Measurements from ENCODE around the gene PRRT2.

Gene PRRT2

GRCh38 chr16:29835926-29836325 is 23.9 kb downstream of the PRRT2 start:
- no peak for DNase-seq

DNA sequence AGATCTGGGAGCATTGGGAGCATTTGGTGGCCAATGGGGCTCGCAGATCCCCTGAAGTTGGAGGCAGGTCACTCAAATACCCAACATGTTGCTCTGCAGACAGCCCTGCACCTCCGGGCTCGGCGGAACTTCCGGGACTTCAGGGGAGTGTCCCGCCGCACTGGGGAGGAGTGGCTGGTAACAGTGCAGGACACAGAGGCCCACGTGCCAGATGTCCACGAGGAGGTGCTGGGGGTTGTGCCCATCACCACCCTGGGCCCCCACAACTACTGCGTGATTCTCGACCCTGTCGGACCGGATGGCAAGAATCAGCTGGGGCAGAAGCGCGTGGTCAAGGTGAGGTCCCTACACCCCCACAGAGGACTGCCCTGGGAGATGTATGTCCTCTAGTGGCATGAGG is 24.6 kb downstream of the PRRT2 start:
- no peak for DNase-seq

GRCh38 chr16:29837841-29838240 is 25.8 kb downstream of the PRRT2 start:
- DNase-seq, result no peak

DNA sequence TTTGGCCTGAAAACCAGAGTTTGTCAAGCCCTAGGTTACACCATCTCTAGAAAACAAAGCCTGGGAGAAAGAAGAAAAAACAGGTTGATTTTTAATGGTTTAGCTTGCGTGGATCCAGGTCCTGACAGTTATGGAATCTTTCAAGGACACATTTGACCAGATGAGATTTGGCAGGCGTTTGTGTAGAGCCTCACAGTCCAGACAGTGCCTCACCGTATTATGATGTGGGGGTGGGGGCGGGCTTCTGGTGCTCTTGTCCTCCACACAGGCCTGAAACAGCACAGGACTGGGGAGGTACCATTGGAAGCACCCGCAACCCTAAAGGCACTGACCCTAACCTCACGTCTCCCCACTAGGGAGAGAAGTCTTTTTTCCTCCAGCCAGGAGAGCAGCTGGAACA is 27.8 kb downstream of the PRRT2 start:
- no peak for DNase-seq

DNA sequence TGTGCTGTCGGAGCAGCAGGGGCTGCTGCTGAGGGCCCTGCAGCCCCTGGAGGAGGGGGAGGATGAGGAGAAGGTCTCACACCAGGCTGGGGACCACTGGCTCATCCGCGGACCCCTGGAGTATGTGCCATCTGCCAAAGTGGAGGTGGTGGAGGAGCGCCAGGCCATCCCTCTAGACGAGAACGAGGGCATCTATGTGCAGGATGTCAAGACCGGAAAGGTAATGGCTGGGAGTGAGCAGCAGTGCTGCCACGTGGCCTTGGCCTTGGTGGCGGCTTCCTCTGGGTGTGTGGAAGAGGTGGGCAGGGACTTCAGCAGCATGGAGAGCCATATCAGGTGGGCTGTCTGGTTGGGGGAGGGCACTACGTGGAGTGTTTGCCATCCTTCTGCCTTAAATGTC is 28.2 kb downstream of the PRRT2 start:
- no peak for DNase-seq

DNA sequence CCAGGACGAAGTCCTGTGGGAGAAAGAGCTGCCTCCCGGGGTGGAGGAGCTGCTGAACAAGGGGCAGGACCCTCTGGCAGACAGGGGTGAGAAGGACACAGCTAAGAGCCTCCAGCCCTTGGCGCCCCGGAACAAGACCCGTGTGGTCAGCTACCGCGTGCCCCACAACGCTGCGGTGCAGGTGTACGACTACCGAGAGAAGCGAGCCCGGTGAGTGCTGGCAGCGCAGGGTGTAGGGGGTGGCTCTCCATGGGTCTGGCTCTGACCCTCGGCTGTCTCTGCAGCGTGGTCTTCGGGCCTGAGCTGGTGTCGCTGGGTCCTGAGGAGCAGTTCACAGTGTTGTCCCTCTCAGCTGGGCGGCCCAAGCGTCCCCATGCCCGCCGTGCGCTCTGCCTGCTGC is 29.6 kb downstream of the PRRT2 start:
- DNase-seq, result no peak

DNA sequence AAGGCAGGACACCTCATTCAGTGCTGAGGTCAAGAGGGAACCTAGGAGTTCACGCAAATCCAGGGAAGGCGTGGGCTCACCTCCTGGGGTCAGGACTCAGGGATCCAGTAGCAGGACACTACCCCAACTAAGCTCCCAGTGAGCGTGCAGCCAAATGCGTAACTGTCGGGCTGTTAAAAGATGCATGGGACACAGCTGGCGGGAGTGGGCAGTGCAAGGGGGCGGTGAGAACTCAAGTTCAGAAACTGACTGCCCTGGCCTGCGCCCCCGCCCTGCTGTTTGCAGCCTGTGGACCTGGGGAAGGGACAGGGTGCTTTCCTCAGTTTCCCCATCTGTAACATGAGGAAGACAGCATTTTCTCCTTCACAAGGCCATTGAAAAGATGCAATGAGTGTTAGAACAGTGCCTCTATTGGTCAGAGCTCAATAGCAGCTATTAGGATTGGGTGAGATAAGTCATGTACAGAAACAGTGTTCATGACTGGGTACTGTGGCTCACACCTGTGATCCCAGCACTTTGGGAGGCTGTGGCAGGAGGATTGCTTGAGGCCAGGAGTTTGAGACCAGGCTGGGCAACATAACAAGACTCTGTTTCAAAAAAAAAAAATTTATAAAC is 30.8 kb downstream of the PRRT2 start:
- DNase-seq, result no peak

DNA sequence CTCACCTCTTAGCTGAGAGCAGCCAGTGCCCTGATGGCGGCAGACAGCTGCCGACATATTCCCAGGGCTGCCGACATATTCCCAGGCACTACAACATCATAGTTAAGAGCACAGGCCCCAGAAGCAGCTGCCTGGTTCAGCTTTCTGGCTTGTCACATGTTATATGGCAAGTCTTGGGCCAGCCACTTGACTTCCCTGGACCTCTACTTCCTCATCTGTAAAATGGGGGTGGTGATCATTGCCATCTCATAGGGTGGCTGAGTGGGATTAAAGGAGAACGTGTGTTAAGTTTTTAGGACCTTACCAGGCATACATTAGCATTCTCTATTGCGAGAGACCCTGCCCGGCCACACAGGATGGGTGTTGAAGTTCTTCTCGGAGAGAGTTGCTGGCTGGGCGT is 31.9 kb downstream of the PRRT2 start:
- DNase-seq, result no peak

DNA sequence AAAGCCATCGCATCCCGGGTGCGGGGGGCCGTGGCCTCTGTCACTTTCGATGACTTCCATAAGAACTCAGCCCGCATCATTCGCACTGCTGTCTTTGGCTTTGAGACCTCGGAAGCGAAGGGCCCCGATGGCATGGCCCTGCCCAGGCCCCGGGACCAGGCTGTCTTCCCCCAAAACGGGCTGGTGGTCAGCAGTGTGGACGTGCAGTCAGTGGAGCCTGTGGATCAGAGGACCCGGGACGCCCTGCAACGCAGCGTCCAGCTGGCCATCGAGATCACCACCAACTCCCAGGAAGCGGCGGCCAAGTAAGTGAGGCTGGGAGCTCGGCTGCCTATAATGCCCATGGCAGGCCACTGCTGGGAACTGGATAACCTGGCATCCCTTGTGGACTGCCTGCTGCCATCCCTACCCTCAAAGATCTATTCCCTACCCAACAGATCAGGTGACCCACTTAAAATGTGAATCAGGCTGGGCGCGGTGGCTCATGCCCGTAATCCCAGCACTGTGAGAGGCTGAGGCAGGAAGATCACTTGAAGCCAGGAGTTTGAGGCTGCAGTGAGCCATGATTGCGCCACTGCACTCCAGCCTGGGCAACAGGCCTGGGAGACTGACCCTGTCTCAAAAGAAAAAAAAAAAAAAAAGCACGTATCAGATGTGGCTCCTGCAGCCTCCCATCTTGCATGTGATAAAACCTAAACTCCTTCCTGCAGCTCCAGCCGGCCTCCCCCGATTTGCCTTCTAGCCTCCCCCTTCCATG is 32.8 kb downstream of the PRRT2 start:
- DNase-seq, result no peak

DNA sequence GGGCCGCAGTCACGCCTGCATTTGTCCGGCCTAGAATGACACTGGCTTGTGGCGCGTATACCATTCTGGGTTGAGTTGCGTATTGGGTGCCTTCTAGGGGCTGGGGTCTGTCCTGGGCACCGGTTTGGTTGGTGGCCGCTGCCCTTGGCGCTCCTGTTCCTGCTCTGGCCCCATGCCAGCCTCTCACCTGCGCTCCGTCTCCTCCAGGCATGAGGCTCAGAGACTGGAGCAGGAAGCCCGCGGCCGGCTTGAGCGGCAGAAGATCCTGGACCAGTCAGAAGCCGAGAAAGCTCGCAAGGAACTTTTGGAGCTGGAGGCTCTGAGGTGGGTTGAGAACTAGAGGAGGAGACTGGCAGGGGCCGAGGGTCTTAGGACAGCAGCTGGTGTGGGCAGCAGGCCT is 33.7 kb downstream of the PRRT2 start:
- DNase-seq, result no peak

DNA sequence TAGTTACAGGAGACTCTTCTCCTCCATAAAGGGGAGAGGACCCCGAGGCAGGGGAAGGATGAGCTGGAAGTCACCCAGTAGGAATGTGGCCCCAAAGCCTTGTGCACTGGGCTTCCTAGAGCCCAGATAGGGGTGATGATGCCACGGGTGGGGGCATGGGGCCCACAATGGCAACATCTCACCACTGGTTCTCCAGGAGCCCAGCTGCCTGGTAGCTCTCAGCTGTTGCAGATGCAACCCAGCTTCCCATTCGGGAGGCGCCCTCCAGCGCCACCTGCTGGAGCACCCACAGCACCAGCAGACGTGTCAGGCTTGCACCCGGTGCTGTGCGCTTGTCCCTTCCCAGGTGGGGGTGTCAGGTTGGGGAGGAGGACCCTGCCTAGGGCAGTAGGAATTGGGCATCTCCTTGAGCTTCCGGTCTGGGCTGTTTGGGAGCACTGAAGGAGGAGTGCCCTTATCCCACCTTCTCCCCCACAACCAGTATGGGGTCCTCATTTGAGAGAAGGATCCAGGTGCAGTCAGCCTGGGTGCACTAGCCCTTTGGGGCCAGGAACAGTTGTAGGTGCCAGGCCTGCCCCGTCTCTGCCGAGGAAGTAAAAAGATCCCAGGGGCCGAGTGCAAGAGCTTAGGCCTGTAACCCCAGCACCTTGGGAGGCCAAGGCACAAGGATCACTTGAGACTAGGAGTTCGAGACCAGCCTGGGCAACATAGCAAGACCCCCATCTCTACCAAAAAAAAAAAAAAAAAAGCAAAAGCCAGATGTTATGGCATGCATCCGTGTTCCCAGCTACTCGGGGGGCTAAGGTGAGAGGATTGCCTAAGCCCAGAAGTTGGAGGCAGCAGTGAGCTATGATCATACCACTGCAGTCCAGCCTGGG is 36.7 kb downstream of the PRRT2 start:
- DNase-seq, result peak; percentile 83

DNA sequence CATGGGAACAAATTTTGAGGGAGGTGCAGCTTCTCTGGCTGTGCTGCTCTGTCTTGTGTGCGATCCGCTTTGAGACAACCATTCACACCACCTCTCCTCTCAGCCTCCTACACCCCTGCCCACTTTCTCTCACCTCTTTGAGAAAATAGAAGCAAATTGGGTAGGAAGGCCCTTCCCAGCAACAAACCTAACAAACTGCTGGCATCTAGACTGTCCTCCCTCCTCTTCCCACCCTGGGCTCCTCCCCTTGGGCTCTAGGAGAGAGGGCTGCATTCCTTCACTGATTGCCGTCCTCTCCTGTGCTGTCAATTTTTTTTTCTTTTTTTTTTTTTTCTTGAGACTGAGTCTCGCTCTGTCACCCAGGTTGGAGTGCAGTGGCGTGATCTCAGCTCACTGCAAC is 37.5 kb downstream of the PRRT2 start:
- DNase-seq, result no peak

- DNase-seq, result no peak
Observed at GRCh38 chr16:29850998-29851397, 39.0 kb downstream of the PRRT2 start.

GRCh38 chr16:29852654-29853053 is 40.7 kb downstream of the PRRT2 start:
- no peak for DNase-seq

GRCh38 chr16:29854520-29855100 is 42.6 kb downstream of the PRRT2 start:
- DNase-seq, result no peak

DNA sequence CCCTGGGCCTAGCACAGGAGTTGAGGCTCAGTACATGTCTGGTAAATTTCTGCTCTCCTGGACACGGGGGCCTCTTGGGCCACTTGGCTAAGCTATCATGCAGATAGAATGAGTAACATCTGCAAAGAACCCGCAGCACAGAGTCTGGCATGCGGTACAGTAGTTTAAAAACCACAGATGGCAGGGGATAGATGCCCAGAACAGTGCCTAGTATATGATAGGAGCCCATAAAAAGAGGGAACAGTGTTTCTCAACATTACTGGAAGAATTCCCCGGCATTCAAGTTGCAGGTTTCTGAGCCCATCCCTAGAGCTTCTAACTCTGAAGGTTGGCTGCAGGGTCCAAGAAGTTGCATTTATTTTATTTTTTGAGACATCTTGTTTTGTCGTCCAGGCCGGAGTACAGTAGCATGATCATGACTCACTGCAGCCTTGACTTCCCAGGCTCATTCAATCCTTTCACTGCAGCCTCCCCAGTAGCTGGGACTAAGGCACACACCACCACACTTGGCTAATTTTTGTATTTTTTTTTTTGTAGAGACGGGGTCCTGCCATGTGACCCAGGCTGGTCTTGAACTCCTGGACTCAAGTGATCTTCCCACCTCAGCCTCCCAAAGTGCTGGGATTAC is 45.3 kb downstream of the PRRT2 start:
- no peak for DNase-seq

DNA sequence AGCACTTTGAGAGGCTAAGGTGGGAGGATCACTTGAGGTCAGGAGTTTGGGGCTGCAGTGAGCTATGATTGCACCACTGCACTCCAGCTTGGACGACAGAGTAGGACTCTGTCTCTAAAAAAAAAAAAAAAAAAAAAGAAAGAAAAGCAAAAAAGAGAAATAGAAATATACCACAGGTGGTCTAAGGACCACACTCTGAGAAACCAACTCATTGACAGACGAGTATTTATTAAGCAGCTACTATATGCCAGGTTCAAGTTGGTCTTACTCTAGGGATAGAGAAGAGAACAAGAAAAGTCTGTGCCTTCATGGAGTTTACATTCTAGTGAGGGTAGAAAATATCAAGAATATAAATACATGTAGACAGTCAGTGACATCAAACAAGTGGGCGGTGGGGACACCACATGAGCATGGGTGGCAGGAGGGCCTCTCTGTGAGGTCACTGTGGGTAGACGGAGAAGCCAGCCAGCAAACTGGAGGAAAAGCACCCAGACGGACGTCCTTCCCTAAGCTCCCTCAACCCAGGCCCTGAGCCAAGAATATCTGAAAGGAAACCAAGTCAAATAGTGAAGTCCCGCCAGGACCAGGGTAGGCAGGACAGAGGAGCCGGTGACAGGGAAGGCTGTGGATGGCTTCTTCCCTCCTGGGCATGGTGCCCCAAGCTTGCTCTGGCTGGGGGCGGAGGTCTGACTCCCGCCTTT is 46.3 kb downstream of the PRRT2 start:
- no peak for DNase-seq

DNA sequence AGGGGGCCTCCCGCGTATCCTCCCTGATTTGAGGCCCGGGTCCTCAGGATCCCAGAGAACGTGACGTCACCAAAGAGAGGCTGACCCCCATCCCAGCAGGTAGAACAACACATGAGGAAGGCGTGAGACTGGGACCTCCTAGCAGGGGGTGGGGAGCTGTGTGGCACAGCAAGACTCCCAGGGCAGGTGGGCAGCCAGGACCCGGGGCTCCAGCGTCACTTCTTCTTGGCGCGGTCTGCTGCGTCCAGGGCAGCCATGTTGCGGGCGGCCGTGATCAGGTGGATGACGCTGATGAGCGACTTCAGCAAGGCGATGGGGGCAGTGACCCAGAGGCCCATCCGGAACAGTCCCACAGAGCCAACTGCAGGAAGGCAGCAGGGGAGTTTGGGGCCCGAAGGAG is 47.0 kb downstream of the PRRT2 start:
- no peak for DNase-seq

GRCh38 chr16:29860218-29860617 is 48.2 kb downstream of the PRRT2 start:
- no peak for DNase-seq

DNA sequence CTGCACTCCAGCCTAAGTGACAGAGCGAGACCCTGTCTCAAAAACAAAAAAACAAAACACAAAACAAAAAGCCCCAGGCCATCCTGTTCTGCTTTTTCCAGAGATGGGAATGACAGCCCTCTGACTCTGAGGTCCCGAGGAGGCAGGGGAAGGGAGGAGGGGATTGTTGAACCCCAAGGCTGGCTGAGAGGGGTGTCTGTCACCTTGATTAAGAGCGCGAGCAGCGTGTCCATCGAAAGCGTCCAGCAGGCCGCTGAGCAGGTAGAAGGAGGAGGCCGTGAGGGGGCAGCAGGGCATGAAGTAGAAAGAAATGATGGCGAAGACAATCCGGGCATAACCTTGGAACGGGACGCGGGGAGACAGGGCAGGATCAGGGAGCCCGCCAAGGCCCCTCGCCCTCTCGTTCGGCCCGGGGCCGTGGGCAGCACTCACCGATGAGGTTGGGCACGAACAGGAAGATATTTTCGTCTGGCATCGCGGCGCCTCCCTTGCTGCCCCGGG is 50.4 kb downstream of the PRRT2 start:
- DNase-seq, result no peak

DNA sequence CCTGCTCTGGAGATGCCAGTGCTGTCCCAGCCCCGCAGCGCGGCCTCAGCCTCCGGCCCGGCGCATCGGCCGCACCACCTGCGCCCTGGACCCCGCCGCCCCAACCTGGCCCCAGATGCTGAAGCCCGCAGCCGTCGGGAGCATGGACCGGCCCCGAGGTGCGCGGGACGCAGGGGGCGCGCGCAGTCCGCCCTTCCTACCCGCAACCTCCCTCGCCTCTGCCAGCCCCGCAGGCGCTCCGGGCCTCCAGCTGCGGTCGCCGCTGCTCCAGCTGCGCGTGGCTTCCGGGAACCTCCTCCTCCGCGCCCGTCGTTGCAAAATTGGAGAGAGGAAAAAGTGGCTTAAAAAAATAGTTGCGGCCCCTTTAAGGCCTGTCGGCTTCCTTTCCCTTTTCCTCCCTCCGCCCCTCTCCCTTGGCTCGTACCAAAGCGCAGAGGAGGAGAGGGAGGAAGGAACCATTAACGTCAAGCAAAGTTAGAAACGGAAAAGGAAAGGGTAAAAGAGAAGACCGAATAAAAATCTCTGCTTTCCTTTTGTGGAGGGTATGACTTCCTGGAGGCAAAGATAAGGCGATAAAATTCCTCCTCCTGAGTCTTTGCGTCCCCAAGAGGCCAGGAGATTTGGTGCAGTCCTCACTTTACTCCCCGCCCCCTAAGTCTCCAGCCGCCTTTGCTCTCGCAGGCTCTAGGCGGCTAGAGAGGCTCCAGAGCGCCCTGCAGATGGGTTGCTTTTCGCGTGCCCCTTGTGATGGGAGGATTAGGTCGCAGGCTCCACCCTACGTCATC is 51.1 kb downstream of the PRRT2 start, which contains the start of gene CDIPT:
Gene CDIPT, minus strand, starts transcription at position 343 of the 785 bp plus-strand sequence. CDS start 369 bp downstream, outside the sequence.
- DNase-seq, result peak; percentile 94

Measured in stimulated activated CD4-positive, alpha-beta T cell treated with anti-CD3 and anti-CD28 coated beads, Interleukin-4, amount 100 ng/mL, for 24 hours (primary cell).